ENCODE results near the gene SAMSN1. TPM values are rescaled to one million over a fixed set of nuclear protein-coding genes. Genes with fewer than 3 reads are reported as not detected.

The SAMSN1 gene
- total RNA-seq, 1 donor from 2014 or later = 9.6 TPM

DNA sequence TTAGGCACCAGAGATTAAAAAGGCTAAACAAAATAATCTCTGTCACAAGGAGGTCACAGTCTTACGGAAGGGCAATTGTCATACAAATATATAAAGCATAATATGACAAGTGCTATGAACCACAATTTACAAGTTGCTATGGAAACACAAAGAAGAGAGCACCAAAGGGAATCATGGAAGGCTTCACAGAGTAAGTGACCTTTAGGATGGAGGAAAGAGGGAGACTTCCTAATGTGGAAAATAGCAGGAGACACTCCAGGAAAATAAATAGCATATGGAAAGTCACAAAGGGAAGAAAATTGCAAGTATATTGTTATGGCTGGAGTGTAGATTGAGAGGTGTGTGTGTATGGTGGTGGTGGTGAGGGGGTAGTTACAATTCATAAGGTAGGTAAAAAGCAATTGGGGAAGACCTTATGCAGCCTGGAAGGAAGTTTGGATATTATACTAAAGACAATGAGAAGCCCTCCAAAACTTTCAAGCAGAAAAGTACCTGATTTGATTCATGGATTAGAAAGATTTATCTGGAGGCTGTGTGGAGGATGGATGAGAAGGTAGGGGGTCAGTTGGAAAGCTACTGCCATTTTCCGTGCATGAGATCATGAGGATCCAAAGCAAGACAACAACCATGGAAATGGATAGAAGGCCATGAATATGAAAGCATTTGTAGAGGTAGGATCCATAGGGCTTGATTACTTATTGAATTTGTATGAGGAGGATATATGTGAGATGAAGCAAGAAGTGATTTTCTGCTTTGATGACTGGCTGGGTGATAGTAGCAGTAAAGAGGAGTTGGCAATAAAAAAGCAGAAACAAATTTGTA lies 61.7 kb downstream of the SAMSN1 start:
- no peak for DNase-seq

DNA sequence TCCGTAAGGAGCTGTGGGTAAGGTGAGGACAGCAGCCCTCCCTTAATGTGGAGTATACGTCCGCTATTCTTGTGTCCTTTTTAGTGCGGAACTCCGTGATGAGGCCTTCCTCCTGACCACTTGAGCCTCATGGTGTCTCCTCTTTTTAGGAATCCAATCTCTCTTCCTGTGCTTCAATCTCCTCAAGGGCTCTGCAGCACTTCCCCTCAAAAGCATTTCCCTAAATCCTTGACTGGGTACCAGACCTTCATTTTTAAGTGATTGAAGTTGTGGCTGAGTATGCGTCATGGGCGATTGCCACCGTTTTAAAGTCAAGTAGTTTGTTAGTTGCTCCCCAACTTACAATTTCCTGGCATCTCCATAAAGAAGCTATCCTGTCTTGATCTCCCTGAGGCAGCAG lies 62.8 kb downstream of the SAMSN1 start:
- DNase-seq = no peak

DNA sequence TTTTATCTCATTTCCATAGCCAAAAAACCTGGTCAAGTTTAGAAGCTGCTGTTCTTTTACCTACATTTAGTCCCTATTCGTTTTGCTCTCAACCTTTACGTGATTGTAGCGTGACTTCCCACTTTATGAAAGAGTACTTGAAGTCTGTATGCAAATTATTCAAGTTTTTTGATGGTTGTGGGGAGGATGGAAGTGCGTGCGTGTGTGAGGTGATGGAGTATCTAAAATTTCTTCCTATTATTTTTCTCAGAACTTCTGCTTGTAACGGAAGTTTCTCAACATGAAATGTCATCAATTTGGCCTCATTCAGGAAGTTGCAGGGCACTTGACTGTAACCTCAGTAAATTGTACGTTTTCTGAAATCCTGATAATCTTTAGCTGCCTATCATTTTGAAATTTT lies 64.0 kb downstream of the SAMSN1 start:
- DNase-seq = no peak

DNA sequence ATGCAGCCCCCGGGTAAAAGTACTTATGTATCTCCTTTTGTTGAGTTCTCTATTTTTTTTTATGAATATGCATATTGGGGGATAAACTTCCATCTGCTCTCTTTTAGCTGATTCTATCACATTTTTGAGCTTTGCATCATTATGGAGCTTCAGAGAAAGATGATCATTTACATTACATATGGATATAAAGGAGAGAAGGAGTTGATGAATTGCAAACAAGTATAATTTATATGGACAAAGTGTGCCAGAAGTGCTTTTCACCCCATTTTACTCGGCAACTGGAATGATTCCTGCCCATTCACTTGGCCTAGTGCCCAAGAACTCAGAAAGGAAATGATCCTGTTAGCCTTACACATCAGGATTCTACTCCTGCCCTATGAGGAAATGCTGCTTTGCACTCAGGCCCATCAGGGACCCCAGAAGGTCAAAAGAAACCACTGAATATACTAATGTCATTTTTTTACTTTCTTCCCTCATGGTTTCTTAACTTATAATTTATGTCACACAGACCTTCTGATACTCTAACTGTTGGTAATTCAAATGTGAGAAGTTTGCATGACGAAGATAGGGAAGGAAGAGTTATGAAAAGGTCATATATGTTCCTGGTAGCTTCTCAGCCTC lies 65.6 kb downstream of the SAMSN1 start:
- no peak for DNase-seq

DNA sequence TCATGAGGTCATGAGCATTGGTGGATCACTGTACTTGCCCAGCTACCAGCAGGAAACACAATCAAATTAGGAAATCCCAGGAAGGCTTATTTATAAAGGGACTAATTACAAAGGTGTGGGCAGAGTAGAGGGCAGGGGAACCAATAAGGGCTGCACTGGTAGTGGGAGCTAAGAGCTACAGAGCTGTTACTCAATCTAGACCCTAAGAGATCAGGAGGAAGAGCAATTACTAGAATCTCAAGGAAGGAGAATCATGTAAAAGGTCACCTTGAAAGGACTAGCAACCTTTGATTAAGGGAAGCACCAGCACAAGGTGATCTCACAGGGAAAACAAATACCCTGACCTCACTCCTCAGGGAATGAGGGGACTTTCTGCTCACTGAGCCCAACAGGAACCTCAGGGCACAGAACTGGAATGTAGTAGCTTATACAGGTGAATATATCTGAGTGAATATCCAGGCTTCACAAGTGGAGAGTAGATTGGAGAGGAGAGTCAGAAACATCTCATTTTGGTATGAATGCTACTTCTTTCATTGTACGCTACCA lies 66.8 kb downstream of the SAMSN1 start:
- DNase-seq = no peak

DNA sequence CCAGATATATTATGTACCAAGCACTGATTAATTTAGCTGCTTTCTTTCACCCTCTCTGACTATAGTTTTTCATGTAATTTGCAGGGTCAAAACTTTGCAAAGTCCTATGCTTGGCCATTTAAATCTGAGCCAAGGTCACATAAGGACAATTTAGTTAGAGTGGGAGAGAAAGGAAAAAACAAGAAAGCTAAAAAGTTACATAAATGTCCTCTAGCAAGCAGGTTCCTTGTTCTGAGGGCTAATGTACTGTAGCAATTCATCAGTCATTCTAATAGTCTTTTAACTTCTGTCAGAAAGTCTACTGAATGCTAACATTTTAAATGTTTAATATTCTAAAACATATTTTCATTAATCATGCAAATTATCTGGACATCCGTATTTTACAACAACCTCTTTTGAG lies 68.3 kb downstream of the SAMSN1 start:
- DNase-seq = no peak

DNA sequence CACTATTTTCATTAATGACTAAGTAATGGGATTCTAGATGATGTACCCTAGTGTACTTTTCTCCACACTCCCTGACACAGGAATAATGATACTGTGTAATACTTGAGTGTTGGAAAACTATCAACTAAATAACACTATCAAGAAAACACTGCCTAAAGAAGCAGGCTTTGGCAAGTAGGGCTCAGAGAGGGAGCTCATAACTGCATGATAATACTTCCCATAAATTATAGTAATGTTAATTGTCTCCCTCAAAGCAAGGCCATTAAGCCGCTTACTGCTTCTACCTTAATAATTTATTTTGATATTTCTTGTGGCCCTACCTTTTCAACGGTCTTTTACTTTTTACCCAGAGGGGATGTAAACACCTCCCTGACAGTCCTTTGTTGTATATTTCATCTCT lies 69.0 kb downstream of the SAMSN1 start:
- no peak for DNase-seq

DNA sequence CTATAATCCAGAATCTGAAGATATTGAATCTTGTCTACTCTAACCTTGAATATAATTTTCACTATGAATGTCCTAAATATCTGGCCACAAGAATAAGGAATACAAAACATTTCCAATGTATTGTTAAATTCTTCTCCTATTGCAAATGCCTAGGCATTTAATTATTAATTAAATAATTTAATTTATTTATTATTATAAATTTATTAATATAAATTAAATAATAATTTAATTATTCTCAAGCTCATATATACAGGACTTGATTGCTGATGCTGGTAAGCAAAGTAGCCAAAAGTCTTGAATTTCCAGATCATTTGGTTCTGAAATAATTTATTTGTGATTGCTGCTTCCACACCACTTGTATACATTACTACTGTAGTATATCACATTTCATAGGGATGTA lies 71.1 kb downstream of the SAMSN1 start:
- DNase-seq = no peak

DNA sequence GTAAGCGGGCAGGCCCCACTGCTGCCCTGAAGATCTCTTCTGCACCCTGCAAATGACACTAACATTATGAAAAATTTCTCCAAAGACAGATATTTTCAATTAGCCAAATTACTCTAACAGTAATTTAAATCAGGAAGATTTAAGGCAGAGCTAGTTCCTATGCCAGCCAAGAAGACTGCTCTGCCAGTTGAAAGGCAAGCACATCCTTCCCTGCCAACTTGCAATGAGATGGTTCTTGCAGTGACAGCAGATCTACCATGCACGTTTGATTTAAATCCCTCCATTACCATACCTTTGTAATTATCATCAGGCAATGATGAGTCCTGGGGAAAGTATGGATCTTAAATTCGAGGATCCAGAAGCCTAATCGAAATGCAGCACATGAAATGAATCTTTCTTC lies 76.5 kb downstream of the SAMSN1 start:
- no peak for DNase-seq

DNA sequence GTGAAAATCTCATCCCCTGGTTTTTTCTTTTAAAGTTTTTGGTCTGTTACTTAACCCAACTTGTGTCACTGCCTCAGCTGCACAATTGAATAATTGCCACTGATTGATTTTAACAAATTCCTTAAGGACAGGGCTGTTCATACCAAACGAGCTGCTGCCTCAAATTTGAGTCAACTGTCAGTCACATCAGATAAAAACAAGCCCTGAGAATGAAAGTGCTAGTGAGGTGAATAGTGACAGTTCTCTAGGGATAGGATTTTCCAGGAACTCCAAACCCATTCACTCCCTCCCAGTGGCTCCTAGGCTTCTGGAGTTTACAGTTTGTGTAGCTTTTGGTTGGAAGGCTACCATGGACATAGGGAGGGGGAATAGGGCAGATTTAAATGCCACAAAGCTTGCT lies 79.4 kb downstream of the SAMSN1 start:
- DNase-seq = no peak

DNA sequence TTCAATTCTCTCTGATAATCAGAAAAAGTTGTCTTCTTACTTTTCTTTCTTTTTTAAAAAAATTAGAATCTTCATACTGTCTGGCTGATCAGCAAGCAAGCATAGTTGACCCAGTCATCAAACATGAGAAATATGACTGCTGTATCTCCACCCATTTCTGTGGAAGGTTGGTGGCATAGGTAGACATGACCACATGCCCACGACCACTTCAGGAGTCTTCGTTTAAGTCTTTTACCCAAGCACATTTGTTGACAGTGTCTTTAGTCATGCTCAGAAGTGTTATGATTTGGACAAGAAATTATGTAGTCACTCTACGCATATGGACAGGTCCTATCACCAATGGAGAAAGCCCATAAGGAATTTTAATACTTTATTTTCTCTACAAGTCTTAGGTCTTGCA lies 88.4 kb downstream of the SAMSN1 start:
- no peak for DNase-seq

DNA sequence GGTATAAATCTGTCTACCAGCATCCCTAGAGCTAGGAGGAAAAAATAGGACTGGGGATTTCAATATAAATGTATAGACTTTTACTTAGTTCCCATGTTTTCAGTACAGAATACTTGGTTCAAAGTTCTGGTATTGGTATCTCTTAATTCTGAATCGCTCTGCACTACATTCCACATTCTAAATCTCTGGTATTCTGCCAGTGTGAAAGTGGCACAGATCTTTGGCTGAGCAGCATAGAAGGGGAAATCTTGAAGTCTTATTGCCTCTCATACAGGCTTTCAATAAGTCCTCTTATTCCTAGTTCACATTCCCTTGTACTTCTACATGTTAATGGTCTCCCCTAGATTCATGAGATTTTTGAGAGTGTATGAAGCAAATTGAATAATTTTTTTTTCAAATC lies 89.2 kb downstream of the SAMSN1 start:
- DNase-seq = no peak

DNA sequence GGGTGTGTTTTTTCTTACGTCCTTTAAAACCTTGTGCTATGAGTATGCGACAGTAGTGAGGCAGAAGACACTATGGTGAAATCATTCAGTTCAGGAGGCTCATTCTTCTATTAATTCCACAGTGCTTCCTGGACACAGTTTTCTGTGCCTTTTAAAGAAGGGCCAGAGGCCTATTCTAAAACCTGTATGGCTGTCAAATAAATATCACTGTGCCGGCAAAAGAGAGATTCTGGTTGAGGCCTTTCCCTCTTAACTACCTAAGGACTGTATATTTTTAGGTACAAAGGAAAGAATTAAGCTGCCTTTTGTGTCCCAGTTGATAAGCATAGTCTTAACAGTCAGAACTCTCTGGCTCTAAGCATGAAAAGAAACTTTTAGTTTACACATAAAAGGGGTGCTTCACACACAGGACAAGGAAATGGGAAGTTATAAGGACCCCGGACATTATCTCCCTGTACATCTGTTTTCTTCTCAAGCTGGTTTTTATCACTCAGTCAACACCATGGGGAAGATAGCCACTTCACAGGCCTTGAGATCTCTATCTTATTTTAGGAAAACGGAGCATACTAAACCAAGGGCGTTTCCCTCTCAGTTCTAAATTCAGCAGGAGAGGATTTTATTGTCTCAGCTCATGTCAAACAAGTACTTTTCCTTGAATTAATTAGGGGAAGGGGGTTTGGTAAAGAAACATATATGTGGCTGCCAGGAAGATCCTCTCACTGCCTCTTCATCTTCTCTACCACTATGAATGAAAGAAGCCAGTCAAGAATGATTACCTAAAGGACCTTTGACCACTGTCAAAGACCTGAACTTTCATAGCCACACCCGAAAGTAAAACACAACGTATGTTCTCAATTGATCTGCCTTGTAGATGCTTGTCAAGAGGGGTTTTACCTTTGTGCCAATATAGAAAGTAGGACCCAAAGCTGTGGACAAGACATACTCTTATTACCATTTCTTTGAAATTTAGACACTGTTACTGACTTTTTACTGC lies 91.8 kb downstream of the SAMSN1 start:
- no peak for DNase-seq

DNA sequence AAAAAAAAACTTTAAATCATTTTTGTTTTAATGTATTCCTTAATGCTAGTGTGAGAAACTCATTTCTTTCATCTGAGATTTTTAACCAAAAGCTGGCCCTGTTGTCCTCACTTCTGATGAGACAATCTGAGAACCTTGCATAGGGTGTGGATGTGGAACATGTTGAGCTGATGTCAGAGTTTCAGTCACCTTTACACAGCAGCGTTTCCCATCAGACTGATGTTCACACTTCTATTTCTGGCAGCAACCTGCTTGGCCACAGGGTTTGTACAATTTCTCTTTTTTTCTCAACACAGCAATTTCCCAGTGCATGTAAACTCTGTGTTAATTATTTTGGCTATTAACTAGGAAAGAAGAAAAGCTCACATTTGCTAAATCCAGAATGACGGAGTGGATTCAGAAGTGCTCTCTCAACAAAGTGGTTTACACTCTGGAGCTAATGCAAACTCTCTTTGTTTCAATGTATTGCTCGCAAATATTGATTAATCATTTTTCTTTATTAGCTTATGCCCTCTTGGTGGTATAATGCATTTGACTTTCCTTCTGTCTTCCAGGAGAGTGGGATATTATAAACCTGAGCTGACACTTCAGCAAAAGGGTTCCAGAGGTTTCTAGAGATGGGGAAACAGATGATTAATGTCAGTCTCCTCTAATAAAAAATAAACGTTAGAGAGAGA lies 92.6 kb downstream of the SAMSN1 start:
- no peak for DNase-seq

DNA sequence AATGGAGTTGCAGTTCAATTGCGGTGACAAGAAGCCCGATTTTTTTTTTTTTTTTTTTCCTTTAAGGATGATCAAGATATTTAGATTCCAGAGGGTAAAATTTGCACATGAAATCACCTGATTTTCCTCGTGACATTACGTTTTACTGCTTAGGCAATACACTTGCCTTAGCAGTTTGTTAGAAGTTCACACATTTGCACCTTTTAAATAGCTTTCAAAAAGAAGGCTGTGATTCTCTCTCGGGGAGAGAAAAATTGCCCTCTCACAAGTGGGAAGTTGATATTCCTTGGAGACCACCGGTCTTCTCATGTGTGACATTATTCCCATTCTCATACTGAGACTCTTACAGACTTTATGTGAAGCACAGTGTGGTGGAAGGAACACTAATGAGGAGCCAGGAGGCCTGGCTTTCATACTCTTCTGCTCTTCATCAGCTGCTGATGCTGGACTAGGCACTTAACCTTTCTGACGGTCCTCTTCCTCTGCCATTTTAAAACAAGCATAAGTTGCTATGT lies 93.3 kb downstream of the SAMSN1 start:
- no peak for DNase-seq

DNA sequence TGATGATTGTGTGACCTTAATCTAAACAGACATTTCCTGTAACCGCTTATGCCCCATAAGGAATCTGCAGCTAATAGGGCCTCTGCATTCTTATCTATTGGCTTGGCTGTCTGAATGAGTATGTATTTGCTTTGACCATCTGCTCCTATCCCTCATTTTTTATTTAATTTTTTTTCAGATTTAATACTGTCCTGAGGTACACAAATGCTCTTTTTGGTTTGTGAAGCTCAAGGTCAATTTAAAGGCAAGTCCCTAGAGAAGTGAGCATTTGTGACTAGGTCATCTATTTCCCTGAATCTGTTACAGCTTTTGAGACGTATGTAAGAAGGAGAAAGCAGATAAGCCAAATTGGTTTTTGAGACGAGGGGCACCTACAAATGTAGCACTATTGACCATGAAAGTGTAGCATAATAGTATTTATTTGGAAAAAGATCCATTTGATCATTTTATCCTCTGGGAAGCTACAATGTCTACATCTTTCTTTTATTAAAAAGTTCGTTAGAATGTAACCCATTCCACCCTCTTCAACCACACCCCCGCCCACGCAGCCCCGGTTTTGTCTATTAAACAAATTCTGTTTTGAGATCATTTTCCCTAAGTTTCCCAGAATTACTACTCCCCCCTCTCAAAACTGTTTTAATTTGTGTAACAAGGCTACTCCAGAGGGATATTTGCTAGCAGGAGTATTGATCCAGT lies 93.9 kb downstream of the SAMSN1 start:
- DNase-seq = no peak

DNA sequence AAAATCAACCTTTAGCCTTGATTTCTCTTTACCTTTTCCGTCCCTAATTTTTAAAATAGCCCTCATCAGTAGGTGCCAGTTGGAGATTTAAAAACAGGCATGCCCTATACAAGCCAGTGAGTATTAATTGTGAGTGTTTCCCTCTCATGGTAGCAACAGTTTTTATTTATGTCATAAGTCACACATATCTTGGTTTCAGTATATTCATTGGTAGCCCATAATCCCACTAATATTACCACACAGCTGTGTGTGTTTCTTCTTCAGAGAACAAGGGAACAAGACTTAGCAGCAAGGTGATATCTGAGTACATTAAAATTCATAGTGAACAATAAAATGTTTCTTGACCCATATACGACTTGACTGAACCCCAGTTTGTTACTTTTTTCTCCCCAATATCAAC lies 94.6 kb downstream of the SAMSN1 start:
- no peak for DNase-seq

DNA sequence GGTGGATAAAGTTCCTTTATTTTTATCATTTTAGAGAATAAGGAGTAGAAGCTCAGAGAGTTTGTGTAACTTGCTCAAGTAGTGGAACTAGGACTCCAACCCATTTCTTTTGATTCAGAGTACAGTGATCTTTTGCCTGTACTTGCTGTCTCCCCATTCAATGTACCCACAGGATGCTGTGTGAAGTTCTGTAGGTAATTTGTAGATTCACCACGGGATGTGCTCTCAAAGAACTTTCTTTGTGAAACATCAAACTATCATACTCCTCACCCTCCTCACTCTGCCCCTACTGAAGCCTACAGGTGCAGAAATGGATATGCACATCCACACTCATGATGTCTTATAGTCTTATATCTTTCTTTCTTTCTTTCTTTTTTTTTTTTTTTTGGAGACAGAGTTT lies 97.3 kb downstream of the SAMSN1 start:
- no peak for DNase-seq

DNA sequence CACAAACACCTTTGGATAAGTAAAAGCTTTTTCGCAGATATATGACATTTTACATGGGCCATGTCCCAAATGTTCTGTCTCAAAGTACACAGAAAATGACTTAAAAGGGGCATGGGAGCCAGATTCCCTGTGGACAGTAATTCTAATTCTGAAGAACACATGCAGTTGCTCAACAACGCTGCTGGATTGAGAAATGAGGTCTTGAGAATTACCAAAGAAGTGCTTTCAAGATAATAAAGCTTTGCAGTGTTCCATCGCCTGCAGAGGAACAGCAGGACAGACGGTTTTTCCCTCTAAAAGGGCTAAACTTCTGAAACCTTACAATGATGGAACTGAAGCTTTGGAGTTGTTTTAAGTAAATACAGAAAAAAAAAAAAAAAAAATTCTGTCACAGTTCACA lies 107.9 kb downstream of the SAMSN1 start:
- DNase-seq = no peak

DNA sequence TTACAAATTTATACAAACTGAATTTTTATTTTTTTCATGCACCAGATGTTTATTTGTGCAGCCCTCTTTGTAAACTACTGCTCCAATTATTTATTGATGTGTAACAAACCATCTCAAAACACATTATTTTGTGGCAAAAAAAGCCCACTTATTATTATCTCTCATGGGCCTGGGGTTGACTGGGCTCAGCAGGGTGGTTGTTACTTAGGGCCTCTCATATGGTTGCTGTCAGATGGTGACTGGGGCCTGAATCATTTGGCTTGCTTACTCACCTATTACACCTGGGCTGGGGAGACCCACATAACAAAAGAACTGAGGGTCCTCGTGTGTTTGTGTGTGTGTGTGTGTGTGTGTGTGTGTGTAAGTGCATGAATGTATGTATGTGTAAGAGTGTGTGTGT lies 110.7 kb downstream of the SAMSN1 start:
- no peak for DNase-seq
